HG02678 (cell line): Measurements from ENCODE around the gene DCTN4.
A peak's percentile ranks its signal among the peaks of the same experiment; 100 is the strongest.
"Not testable (repeated sequence)": the region's sequence is repeated elsewhere in the genome, so short reads cannot be mapped to it uniquely, and the experiment has no call there.

Experiments used
- ATAC-seq: cut with Tn5 transposase; IDR thresholded peaks from one replicate; pipeline ENCODE4 v1.9.1; 2021; ENCODE audit warnings: mild to moderate bottlenecking, moderate library complexity; ENCODE audit not compliant: unreplicated experiment

DCTN4 gene

GRCh38 chr5:150742455-150743141 lies 16.2 kb downstream of the DCTN4 start:
- ATAC-seq: not testable (repeated sequence)

DNA sequence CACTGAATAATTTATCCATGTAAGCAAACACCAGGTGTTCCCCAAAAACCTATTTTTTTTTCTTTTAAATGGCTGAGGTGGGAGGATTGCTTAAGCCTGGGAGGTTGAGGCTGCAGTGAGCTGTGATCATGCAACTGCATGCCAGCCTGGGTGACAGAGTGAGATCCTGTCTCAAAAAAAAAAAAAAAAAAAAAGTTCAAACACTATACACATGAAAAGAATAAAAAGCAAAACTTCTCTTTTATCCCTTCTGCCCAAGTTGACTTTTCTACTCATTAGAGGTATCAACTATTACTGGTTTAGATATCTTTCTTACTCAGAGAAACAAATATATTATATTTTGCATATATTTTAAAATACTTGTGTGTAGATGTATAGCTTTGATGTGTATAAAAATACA lies 17.8 kb downstream of the DCTN4 start:
- no peak for ATAC-seq

GRCh38 chr5:150738862-150739261 lies 20.0 kb downstream of the DCTN4 start:
- ATAC-seq: no peak

- ATAC-seq: no peak
These were observed 24.0 kb downstream of the DCTN4 start for GRCh38 chr5:150734579-150735384.

DNA sequence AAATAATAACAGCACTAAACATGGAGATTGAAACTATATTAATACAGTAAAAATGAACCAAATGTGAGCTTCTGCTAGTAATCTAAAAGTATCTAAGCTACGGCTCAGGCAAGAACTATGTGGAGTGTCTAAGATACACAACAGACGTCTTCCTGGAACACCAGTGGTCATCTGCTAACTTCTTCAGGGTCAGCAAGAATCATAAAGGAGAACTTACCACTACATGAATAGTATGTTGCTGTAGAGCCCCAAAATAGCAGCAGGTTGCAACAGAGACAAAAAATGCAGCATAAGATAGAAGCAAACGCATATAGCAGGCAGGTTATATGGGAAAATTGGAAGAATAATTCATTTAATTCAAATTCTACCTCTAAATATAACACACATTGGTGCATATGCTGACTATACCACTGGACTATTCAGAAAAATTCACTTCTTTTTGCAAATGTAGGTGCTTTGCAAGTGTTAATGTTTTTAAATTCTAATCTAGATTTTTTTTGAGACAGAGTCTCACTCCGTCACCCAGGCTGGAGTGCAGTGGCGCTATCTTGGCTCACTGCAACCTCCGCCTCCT lies 27.1 kb downstream of the DCTN4 start:
- no peak for ATAC-seq

DNA sequence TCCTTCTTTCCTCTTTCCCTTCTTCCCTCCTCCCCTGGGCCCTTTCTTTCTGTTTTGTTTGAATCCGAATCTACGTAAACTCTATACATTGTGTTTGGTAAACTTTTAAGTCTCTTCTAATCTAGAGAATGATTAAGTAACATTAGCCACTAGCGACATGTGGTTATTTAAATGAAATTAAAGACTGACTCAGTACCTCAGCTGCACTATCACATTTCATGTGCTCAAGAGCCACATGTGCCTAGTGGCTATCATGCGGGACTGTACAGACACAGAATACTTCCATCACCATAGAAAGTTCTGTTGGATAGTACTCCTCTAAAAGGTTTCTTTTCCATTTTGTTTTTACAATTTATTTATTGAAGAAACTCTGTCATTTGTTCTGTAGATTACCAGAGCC lies 29.0 kb downstream of the DCTN4 start:
- no peak for ATAC-seq

DNA sequence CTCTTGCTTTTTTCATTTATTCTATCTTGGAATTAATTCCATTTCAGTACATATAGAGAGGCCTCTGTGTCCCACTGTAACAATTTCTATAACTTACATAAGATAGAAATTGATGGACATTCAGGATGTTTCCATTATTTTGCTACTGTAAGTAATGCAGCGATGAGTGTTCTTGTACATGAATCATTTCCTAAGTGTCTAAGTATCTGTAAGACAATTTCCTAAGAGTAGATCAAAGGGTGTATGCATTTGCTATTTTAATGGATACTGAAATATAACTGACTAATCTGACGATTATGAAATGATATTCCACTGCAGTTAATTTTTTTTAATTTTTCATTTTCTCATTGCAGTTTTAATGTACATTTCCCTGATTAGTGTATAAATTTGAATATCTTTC lies 35.0 kb downstream of the DCTN4 start:
- ATAC-seq: no peak

- ATAC-seq: no peak
These were observed 48.7 kb downstream of the DCTN4 start for GRCh38 chr5:150710165-150710564.

- no peak for ATAC-seq
These were observed 51.9 kb downstream of the DCTN4 start for GRCh38 chr5:150706776-150707390.

- no peak for ATAC-seq
These were observed 55.1 kb downstream of the DCTN4 start for GRCh38 chr5:150703762-150704161.

DNA sequence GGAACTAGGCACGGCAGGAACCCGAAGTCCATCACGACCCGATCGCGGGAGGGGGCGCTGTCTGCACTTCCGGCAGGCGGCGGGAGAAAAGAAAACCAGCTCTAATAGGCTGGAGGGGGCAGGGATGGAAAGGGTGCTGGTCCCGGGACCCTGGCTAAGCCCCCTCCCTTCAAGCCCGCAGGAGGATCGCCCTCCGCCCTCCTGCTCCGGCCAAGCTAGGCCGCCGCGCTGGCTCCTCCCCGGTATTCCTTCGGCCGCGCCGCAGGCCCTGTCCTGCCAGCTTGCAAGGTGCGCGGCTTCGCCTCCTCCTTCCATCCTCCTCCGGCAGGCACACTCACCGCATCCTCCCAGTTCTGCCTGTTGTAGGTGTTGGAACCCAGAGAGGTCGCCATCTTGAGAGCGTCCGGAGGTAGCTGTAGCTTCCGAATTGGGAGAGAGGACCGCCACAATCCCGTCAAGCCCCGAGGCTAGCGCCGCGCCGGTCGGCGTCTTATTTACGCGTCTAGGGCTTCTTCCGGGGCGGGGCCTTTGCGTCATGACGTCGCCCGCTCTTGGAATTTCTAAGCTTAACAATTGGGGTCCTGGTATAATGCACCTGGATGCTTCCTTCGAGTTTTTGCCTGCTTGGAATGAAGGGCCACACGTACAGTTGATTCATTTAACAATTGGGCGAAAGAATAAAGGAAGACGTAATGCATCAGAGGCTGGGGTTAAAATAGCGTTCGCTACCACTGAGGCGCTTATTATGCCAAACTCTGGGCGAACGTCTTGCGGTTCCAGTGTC lies 58.0 kb downstream of the DCTN4 start, which contains the start of gene RBM22:
Gene RBM22 (minus strand): TSS at position 469 of the 784 bp plus-strand sequence. CDS start 77 bp downstream, at position 392.
- peak; percentile 97 for ATAC-seq

- peak; percentile 8 for ATAC-seq
These were observed 58.6 kb downstream of the DCTN4 start for GRCh38 chr5:150700246-150700593.

GRCh38 chr5:150694612-150695011 lies 64.2 kb downstream of the DCTN4 start:
- ATAC-seq: no peak

- ATAC-seq: no peak
These were observed 66.5 kb downstream of the DCTN4 start for GRCh38 chr5:150692276-150692675.

- no peak for ATAC-seq
These were observed 68.1 kb downstream of the DCTN4 start for GRCh38 chr5:150690760-150691159.

DNA sequence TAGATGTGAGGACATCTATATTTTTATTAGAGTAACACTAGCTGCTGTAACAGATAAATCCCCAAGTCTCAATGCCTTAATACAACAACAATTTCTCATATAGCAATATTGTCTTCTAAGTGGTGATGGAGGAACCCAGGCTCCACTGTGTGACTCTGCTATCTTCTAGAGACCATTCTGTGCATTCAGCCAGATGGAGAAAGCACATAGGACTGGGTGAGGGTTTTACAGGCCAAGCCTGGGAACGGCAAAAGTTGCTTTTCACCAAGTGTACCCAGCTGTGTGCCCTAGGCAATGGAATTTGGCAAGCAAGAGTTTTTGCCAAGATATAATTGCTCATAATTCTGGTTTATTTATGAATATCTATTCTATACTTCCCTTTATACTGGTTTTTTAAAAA lies 69.7 kb downstream of the DCTN4 start:
- no peak for ATAC-seq

DNA sequence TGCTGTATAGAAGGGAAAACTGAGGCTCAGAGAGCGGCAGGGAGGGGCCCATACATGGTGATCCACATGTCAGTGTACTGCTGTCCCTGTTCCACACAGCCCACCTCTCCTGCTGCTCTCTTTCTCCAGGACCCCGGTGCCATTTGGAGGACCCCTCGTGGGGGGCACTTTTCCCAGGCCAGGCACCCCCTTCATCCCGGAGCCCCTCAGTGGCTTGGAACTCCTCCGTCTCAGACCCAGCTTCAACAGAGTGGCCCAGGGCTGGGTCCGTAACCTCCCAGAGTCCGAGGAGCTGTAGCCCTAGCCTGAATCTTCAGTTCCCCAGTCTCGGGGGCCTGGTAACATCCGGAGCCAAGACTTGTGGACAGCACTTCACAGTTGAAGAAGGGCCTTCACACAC lies 82.2 kb downstream of the DCTN4 start:
- ATAC-seq: no peak

DNA sequence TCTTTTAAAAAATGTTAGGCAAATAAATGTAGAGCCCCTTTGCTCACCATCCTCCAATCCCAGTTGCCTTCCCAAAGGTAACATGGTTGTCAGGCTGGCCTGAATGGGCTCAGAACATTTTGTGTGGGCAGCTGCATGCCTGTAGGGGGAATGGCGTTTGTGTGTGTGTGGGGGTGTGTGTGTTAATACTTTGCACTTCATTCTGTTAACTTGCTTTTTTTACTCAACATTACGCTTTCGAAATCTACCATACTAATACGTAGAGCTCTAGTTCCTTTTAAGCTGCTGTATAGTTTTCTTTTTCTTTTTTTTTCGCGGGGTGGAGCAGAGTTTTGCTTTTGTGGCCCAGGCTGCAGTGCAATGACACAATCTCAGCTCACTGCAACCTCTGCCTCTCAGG lies 83.7 kb downstream of the DCTN4 start:
- ATAC-seq: no peak

DNA sequence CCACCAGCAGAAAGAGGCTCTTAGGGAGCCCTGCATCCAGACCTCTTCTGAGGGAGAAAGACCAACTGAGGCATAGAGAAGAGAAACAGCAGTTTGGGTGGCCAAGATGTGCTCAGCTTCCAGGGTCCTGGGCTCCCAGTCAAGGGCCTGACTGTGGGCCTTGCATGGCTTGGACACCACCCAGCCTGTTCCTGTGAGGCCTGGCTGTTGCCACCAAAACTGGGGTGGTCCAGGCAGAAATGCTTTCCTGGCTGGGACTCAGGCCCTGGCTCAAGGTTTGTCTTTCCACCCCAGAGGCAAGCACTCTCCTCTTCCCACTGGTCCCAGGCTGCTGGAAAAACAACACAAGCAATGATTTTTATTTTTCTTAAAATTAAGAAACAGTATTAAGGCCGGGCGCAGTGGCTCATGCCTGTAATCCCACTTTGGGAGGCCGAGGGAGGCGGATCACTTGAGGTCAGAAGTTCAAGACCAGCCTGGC lies 84.4 kb downstream of the DCTN4 start:
- no peak for ATAC-seq

DNA sequence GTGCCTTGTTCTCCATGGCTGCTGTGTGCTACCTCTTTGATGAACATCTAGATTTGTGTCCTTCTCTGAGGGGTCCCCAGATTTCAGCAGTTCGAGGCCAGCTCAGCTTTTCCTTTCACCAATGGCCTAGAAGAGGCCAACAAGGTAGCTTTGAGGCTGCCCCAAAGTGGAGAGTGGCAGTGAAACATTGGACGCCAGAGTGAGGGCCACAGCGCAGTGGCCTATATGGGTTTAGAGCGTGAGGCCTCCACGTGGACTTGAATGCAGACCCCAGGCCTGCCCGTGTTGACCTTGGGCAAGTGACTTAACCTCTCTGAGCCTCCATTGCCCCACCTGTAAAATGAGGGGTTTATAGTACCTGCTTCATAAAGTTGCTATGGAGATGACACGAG lies 85.9 kb downstream of the DCTN4 start:
- ATAC-seq: no peak
